Bronchial epithelial cell (primary cell): ENCODE results near the gene CXXC4. TPM values are rescaled to one million over a fixed set of nuclear protein-coding genes. Genes with fewer than 3 reads are reported as not detected.

Experiments used
- DNase-seq: peaks from one replicate; pipeline ENCODE4 v3.0.0-alpha.2; 2010; ENCODE audit warnings: low read depth
- FAIRE-seq: peaks from 2 replicates; lab custom pipeline; 2011; peaks lifted over from hg19 to GRCh38; lab: Jason Lieb, UNC
- H3K27me3 ChIP-seq: 2 replicates; pipeline ENCODE4 v1.5.1; 2011; ENCODE audit warnings: low read length; ENCODE audit not compliant: control insufficient read depth, insufficient read depth
- H3K36me3 ChIP-seq: 2 replicates; pipeline ENCODE4 v1.5.1; 2011; ENCODE audit warnings: low read length; ENCODE audit not compliant: control insufficient read depth, insufficient read depth
- H3K4me3 ChIP-seq: 2 replicates; pipeline ENCODE4 v1.5.1; 2011; ENCODE audit warnings: mild to moderate bottlenecking, low read depth, low read length, control low read depth
- total RNA-seq: library from RNA; depleted of rRNA; stranded (reverse); fragments of >200 nt; gene quantifications from 2 replicates; pipeline ENCODE4 v1.2.1, GENCODE V29; 2014
- TF ChIP-seq, protein P1 (sequence below): IDR thresholded peaks from 2 replicates; pipeline ENCODE4 v1.5.1; 2011; ENCODE audit warnings: mild to moderate bottlenecking, moderate library complexity, low read length, control low read depth, inconsistent platforms; ENCODE audit not compliant: insufficient read depth, severe bottlenecking

The CXXC4 gene
- total RNA-seq, 1 donor from 2014 or later = under 0.01 TPM

DNA sequence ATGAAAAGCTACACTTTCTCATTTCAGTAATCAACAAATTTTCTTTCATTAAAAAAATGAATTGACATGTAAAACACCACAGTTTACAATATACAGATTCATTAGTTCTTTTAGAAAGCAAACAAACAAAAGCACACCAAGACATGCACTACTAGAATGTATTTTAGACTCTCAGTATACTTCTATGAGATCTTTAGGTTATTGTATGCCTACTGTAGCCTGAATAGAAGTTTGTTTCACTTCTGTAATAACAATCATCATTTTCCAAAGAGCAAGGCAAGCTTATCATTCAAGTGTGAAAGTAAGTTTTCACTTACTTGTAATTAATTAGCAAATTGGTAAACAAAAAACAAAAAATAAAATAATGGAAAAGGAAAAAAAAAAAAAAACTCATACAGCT, 24.9 kb downstream of the CXXC4 start:
- no peaks in the 10 kb centered on the region for H3K36me3 ChIP-seq
- H3K27me3 ChIP-seq = no peaks in the 10 kb centered on the region
- no peak for DNase-seq
- TF ChIP-seq, protein P1, sequence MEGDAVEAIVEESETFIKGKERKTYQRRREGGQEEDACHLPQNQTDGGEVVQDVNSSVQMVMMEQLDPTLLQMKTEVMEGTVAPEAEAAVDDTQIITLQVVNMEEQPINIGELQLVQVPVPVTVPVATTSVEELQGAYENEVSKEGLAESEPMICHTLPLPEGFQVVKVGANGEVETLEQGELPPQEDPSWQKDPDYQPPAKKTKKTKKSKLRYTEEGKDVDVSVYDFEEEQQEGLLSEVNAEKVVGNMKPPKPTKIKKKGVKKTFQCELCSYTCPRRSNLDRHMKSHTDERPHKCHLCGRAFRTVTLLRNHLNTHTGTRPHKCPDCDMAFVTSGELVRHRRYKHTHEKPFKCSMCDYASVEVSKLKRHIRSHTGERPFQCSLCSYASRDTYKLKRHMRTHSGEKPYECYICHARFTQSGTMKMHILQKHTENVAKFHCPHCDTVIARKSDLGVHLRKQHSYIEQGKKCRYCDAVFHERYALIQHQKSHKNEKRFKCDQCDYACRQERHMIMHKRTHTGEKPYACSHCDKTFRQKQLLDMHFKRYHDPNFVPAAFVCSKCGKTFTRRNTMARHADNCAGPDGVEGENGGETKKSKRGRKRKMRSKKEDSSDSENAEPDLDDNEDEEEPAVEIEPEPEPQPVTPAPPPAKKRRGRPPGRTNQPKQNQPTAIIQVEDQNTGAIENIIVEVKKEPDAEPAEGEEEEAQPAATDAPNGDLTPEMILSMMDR = no peak
- H3K4me3 ChIP-seq = no peak overlapping the region
- FAIRE-seq = no peak

DNA sequence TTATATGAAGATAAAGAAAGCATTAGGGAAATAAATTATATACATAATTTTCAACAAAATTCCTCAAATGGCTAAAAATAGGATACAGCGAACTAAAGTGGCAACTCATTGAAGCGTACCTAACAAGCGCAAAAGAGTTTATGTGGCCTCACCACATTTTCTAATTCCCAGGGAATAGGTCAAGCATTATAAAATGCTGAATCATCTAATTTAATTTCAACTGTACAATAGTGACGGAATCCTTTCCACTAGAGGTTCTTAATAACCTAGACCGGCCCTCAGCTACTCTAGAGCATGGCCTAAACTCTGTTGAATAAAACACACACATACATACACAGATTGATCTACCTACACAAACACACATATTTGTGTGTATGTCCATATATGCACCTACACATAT, 29.1 kb downstream of the CXXC4 start:
- TF ChIP-seq, protein P1 = no peak
- H3K4me3 ChIP-seq = no peak overlapping the region
- FAIRE-seq = no peak

DNA sequence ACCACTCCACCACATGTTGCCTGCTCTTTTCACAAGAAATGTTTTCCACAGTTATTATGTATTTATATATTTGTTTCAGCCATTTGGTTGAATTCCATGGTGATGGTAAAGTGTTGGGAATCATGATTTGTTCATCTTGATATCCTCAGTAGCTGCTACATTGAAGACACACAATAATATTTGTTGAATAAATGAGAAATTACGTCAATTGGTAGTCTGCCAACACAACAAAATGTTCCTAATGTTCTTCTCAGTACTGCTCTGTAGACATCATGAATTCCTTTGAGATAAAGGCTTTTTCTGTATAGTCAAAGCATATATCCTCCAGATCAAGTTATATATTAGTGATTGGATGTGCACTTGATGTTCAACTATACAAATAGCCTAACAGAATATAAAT, 29.5 kb downstream of the CXXC4 start:
- TF ChIP-seq, protein P1 = no peak
- DNase-seq (no peak), FAIRE-seq (no peak)
- H3K36me3 ChIP-seq = no peaks in the 10 kb centered on the region
- no peaks in the 10 kb centered on the region for H3K27me3 ChIP-seq
- H3K4me3 ChIP-seq = no peak overlapping the region

More for the DNA sequence above, 29.1 kb downstream of the CXXC4 start:
- H3K27me3 ChIP-seq = no peaks in the 10 kb centered on the region
- no peaks in the 10 kb centered on the region for H3K36me3 ChIP-seq
- no peak for DNase-seq

GRCh38 chr4:104462641-104463040, 32.1 kb downstream of the CXXC4 start:
- Histone ChIP-seq H3K4me3 (no peak overlapping the region), H3K27me3 (no peaks in the 10 kb centered on the region), H3K36me3 (no peaks in the 10 kb centered on the region)
- TF ChIP-seq, protein P1 = no peak
- no peak for DNase-seq
- FAIRE-seq = no peak

DNA sequence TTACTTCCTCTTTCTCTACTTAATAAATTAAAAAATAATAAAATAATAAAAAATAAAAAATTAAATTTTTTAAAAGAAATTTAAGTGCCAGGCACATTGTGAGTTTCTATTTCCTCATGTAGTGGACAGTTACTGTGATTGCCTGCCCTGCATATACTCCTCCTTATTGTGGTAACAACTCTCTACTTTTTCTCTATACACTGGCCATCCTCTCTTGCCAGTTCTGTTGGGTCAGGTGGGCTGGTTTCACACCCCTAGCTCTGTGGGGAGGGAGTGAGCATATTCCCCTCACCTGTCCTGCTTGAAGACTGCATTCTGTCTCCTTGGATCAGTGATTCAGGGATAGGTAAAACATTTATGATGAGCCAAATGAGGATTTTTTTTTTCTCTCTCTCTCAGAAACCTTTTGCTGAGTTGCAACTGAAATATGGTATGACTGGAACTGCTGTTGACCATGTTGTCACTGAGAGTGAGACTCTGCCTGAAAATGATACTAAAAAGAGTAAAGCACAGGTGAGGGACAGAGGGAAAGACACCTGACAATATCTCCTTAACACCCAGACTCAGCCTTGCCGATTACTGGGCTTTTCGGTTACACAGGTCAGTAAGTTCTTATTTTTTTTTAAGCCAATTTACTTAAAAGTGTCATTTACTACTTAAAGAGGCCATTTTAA, 37.2 kb downstream of the CXXC4 start:
- no peaks in the 10 kb centered on the region for H3K27me3 ChIP-seq
- TF ChIP-seq, protein P1 = no peak
- FAIRE-seq (no peak), DNase-seq (no peak)
- H3K4me3 ChIP-seq = no peak overlapping the region
- no peaks in the 10 kb centered on the region for H3K36me3 ChIP-seq

DNA sequence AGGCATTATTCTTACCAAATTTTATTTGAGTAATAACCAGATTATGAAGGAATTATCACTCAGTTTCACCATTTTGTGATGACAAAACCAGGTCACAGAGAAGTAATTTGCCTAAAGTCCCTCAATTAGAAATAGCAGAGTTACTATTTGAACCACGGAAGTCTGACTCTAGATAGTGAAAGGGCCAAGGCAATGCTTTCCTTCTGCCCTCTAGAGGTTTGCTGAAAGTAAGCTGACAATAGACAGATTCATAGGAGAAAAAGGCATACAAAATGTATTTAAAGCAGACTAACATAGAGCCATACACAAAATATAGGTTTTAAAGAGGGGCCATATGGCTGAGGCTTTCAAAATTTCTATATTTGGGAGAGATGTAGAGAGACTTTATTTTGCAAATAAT, 43.1 kb downstream of the CXXC4 start:
- no peaks in the 10 kb centered on the region for H3K27me3 ChIP-seq
- peak; percentile 26 for DNase-seq
- TF ChIP-seq, protein P1 = peak; percentile 41
- no peaks in the 10 kb centered on the region for H3K36me3 ChIP-seq
- no peak for FAIRE-seq
- no peak overlapping the region for H3K4me3 ChIP-seq
